Globus pallidus (tissue), 1 donor: ENCODE measurements around the gene RPS6KC1.
A peak's percentile ranks its signal among the peaks of the same experiment; 100 is the strongest.
"Not testable (repeated sequence)": the region's sequence is repeated elsewhere in the genome, so short reads cannot be mapped to it uniquely, and the experiment has no call there.

ENCODE experiments used
- DNase-seq: peaks from one replicate; pipeline ENCODE4 v3.0.0-alpha.2; 2015; ENCODE audit warnings: low spot score

RPS6KC1 gene

DNA sequence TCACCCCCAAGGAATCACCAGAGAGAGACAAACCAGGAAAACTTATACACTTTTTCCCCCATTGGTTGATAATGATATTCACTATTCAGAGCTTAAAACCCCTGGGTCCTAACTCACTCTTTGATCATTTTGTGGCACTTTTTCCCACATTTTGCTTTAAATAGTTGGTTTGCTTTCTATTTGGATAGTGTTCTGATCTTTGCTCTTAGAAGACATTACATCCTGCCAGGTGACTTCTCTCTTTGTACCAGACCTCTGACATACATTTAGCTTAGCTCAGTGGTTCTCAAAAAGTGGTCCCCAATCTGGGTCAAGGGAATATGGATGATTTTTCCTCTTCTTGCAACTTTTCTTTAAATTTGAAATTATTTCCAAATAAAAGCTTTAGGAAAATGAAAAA, 228.4 kb downstream of the RPS6KC1 start:
- no peak for DNase-seq

DNA sequence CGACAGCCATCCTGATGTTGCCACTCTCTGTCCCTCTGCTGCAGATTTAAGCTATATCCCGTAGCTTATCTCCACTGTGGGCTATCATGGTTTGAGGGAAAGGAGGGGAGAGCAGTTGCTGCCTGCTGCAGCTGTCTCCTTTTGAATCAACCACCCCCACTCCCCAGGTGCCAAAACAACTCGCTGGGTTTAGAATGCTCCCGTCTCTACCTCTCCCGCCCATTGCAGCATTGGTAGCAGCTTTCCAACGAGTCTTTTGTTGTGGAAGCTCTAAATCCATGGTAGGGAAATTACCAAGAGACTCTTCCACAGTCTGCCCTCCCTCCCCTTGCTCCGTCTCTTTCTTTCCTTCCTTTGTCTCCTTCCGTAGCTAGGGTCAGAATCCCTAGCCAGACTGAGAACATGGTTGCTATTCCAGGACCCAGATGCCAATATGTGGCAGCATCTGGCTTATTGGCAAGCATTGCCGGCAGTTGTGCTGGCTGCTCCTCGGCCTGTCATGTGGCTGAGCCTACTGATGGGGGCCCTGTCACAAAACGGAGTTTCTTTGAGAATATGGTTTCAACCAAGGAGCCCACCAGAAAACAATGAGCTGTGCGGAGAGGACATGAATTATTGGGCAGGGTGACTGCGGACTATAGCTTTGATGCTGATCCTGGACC, 230.7 kb downstream of the RPS6KC1 start:
- peak; percentile 29 for DNase-seq

DNA sequence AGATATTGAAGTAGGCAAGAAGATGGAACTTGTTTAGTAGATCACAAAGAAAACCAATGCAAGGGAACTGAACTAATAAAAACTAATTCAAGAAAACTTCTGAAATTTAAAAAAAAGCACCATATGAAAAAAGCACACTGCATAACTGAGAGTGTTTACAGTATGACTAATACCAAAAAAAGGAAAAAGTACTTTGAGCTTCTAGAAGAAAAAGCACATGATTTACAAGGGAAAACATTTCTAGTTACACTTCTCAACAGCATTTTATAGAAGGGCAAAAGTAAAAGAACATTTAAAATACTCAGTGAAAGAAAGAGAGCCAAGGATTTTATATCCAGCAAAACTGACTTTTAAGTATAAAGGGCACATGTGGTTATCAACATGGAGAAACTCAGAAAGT, 233.6 kb downstream of the RPS6KC1 start:
- no peak for DNase-seq

DNA sequence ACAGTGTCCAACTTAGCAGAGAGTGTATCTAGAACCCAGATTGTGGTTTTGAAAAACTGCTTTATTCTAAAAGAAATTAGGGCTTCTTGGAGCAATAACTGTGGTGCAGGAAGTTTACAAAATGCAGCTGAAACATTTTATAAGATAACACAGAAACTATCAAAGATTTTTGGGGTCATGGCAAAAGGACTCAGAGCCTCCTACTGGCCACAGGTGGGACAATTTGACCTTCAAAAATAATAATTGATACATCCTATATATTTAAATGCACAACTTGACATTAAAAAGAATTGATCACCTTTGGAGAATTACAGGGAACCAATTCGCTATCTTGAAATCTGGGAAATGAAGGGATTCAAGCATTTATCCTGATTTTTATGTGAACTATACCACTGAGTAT, 235.2 kb downstream of the RPS6KC1 start:
- no peak for DNase-seq

DNA sequence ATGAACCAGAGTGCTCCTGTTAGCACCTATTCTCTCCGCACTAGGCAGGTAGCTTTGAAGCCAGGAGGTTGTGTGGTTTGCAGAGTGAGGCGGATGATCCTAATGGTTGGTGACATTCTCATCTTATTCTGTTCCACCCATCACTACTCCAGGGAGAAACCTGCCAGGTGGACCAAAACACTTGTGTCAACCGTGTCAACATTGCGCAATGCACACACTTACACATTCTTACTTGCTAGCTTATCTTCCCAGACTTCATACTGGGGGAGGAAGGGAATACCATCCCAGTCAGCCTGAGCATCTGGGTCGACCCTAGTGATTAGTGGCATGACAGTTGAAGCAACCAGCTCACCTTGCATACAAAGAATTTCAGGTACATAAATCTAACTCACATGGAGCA, 236.9 kb downstream of the RPS6KC1 start:
- no peak for DNase-seq

DNA sequence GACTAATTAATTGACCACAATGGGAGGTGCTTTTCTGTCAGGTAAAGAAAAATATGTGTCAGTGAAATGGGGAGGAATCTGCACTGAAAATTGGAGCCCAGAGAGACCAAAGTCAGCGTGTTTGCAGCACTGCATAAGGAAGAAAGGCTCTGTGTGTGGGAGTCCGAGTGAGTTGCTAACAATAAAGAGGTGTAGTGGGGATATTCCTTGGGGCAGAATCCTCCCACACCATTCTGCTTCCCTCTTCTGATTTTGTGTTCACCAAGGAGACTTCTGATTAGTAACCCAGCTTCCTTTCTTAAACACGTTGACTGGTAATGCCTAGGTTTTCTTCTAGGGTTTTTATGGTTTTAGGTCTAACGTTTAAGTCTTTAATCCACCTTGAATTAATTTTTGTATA, 240.5 kb downstream of the RPS6KC1 start:
- no peak for DNase-seq

DNA sequence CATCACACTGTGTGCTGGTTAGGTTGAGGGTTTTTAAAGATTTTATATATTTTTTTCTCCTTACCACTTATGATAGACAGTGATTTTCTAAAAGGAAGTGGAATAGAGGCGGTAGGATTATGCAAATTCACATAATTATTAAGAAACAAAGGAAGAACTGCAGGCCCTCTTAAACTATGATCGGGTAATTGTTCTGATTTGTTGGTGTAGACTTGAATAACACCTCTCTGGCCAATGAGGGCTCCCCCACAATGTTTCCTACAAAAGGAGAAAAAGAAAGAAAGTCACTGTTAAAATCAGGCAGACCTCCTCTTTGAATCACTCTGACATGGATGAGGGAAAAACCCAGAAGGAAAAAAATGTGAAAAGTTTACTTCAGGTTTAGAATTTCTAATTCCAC, 241.6 kb downstream of the RPS6KC1 start:
- DNase-seq: no peak

DNA sequence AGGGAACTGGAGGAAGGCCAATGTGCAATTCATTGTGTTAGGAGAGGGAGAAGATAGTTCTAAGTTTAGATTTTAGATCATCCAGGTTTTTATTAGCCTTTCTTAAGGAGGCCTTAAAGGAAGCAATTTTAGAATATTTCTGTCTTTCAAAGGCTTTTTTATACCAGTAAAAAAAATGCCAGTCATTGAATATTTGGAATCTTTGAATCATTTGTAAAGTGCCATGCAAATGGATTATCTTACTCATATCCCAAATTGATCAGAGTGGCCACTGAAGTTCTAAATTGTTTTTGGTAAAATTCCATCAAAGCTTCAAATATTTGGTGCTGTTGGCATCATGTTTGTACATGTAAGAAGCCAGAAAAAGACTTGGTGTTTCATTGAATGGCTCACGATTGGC, 244.8 kb downstream of the RPS6KC1 start:
- DNase-seq: no peak

DNA sequence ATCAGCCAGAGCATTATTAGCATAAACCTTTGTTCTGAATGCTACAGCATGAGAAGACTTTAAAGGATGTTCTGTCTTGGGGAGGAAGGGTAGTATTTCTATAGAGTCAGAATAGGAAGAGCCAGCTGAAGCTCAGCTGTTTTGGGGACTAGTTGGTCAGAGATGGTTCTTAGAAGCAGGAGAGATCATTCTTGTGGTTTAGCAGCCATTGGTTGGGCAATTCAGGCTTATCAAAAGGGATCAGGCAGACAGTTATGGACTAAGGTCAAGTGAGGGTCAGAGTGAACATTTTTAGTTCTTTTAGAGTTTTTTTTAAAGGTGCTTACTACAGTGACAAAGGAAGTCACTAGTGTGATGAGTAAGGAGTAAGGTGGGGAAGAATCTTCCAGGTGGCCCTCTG, 245.5 kb downstream of the RPS6KC1 start:
- no peak for DNase-seq

DNA sequence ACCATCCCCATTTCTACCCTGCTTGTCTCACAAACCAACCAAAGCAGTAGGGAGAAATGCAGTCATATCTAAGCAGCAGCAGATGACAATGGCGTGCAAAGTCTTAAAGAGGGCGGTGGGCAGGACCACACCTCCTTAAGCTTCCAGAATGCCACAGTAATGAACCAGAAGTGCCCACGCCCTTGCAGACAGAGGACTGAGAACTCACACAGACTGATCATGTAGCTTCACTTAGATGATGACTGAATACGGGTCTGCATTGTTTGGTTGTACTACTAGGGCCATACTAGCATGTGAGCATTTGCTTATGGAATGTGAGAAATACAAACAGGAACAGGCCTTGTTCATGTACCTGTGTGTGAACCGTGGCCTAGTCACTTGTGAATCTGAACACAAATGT, 246.0 kb downstream of the RPS6KC1 start:
- no peak for DNase-seq

DNA sequence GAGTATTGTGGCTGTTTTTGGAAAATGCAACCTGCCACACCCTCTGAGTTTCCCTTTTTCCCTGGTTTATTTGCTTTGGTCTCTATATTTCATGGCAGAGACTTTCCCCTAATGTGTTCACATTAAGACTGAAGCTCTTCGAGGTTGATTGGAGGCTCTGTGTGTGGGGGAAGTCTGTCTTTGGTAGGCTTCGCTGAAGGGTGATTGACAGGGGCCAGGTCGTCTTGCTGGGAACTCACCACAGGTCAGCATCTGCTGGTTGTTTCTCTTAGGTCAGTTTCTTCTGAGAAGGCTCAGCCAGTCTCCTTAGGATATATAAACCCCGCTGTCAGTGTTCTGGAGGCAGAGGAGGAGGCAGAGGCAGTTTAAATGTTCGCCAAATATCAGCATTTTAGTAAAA, 249.4 kb downstream of the RPS6KC1 start:
- DNase-seq: no peak

DNA sequence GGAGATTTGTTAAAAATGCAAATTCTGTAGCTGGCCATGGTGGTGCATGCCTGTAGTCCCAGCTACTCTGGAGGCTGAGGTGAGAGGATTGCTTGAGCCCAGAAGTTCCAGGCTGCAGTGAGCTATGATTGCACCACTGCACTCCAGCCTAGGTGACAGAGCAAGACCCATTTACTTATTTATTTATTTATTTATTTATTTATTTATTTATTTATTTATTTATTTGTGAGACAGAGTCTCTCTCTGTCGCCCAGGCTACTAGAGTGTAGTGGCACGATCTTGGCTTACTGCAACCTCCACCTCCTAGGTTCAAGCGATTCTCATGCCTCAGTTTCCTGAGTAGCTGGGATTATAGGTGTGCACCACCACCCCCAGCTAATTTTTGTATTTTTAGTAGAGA, 250.5 kb downstream of the RPS6KC1 start:
- not testable (repeated sequence) for DNase-seq

DNA sequence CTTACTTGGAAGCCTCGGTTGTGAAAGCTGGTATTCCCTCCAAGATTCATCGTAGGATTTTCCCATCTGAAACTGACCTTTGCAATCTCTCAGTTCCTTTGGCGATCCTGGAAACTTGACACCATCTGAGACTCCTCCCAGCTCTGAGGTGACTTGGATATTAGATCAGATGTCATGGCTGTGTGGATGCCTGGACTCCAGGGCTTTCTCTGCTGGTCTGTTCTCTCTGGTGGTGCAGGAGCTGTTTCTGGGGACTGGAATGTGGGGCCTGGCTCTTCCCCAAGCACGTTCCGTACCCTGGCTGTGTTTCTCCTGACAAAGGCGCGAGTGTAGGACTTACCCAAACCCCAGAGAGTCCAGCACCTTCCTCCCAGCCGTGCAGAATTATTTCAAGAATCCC, 252.2 kb downstream of the RPS6KC1 start:
- DNase-seq: no peak

DNA sequence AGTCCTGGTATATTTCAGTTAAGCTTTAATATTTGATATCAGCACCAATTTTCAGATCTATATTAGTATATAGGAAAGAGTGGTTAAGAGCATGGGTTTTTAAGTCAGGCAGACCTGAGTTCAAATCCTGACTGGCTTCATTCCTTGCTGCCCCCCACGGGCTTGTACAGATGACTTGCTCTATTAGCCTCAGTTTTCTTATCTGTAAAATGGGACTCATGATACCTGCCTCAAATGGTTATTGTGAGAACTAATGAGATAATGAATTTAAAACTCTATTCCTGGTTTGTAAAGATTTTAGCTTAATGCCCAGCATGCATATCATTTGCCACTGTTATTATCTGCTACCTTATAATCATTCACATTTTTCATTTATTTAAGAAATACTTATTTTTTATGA, 264.5 kb downstream of the RPS6KC1 start:
- no peak for DNase-seq

DNA sequence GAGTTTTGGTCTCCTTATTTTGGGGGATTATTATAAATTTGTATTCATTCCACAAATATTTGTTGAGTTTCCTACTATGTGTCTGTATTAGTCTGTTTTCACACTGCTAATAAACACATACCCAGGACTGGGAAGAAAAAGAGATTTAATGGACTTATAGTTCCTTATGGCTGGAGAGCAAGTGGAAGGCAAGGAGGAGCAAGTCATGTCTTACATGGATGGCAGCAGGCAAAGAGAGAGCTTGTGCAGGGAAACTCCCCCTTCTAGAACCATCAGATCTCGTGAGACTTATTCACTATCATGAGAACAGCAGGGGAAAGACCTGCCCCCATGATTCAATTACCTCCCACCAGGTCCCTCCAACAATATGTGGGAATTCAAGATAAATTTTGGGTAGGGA, 267.4 kb downstream of the RPS6KC1 start:
- DNase-seq: not testable (repeated sequence)

DNA sequence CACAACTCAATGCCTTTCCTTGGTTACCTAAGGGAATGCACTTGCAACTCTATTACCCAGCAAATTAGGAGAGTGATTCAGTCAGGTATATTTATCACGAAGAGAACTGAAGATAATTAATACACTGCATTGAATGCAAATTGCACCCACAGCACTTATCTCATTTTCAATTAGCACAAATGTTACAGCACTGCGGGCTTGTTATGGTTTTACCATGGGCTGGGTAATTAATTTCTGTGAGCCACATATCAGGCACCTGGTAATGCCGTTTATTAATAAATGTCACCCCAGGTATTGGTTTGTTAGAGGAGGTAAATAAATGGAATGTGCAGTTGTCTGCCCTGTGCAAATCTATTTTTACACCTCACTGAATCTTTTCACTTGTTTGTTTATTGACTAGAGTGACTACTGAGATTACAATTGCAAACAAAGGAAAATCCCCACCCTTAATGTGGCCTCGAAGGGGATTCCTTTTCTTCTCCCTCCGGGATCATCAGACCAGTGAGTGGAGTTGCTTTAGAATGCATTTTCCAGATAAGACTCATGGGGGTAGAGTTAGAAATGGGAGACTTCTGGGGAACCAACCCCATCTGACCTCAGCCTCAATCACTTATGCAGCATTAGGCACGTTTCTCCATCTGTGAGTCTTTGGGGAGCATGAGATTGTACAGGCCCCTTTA, 269.3 kb downstream of the RPS6KC1 start:
- no peak for DNase-seq
